Epithelial cell of proximal tubule (primary cell): ENCODE results near the gene OR8B4. TPM values are rescaled to one million over a fixed set of nuclear protein-coding genes. Genes with fewer than 3 reads are reported as not detected.

ENCODE experiments used
- DNase-seq: peaks from one replicate; pipeline ENCODE4 v3.0.0-alpha.2; 2011; ENCODE audit warnings: low read depth
- H3K4me3 ChIP-seq: 2 replicates; pipeline ENCODE4 v1.5.1; 2011; ENCODE audit warnings: low read depth, mild to moderate bottlenecking, low read length
- CTCF ChIP-seq: conservative IDR thresholded peaks from 2 replicates; pipeline ENCODE4 v1.5.1; 2012; ENCODE audit warnings: low read depth, mild to moderate bottlenecking, low read length
- total RNA-seq: library from RNA; depleted of rRNA; stranded (reverse); fragments of >200 nt; gene quantifications from 2 replicates; pipeline ENCODE4 v1.2.3, GENCODE V29; 2015

OR8B4 gene
- total RNA-seq, 1 donor from 2014 or later, result not detected

- H3K4me3 ChIP-seq, result no peak overlapping the region
- TF ChIP-seq CTCF, result peak; percentile 18
- DNase-seq, result no peak
Measured at GRCh38 chr11:124442442-124442841, 17.8 kb upstream of the OR8B4 start.

- no peak overlapping the region for H3K4me3 ChIP-seq
- no peak for TF ChIP-seq CTCF
Measured at GRCh38 chr11:124441519-124441918, 16.8 kb upstream of the OR8B4 start.

GRCh38 chr11:124441081-124441480 is 16.4 kb upstream of the OR8B4 start:
- no peak for TF ChIP-seq CTCF
- H3K4me3 ChIP-seq, result no peak overlapping the region
- no peak for DNase-seq

More at GRCh38 chr11:124441519-124441918, 16.8 kb upstream of the OR8B4 start:
- DNase-seq, result no peak

- DNase-seq, result no peak
- no peak for TF ChIP-seq CTCF
- no peak overlapping the region for H3K4me3 ChIP-seq
Measured at GRCh38 chr11:124440608-124441007, 15.9 kb upstream of the OR8B4 start.

GRCh38 chr11:124434699-124435098 is 10.0 kb upstream of the OR8B4 start:
- no peak for DNase-seq
- TF ChIP-seq CTCF, result no peak
- no peak overlapping the region for H3K4me3 ChIP-seq

GRCh38 chr11:124429599-124429998 is 4.9 kb upstream of the OR8B4 start:
- H3K4me3 ChIP-seq, result no peak overlapping the region
- no peak for DNase-seq
- no peak for TF ChIP-seq CTCF

- no peak overlapping the region for H3K4me3 ChIP-seq
- DNase-seq, result no peak
- no peak for TF ChIP-seq CTCF
Measured at GRCh38 chr11:124421043-124421442, 3.6 kb downstream of the OR8B4 start.
